Central memory CD4-positive, alpha-beta T cell (primary cell): ENCODE results near the gene FAM156B.
"Not testable (repeated sequence)": the region's sequence is repeated elsewhere in the genome, so short reads cannot be mapped to it uniquely, and the experiment has no call there.

Source experiments
- DNase-seq: peaks from one replicate; pipeline ENCODE4 v3.0.0; 2022
- total RNA-seq, 3 experiments: gene quantifications; one replicate each; lab custom pipeline; 2026; lab: John Stamatoyannopoulos, UW

The FAM156B gene
- total RNA-seq: 0 reads per million in 3 experiments

- DNase-seq: not testable (repeated sequence)
These were observed at the start of gene FAM156B for GRCh38 chrX:52896855-52897709. Gene FAM156B, plus strand, starts transcription at chrX:52897330. Its CDS starts 9,896 bp downstream, at chrX:52907226.

GRCh38 chrX:52852110-52852860 is 44.8 kb upstream of the FAM156B start:
- DNase-seq: no peak

- DNase-seq: not testable (repeated sequence)
These were observed 40.1 kb upstream of the FAM156B start for GRCh38 chrX:52856991-52857525.

GRCh38 chrX:52865343-52865998 is 31.7 kb upstream of the FAM156B start:
- no peak for DNase-seq

GRCh38 chrX:52867610-52868348 is 29.4 kb upstream of the FAM156B start, which contains the start of gene XAGE3:
Gene XAGE3, minus strand, starts transcription at chrX:52868083. Its CDS starts 950 bp downstream, at chrX:52867133.
- no peak for DNase-seq

GRCh38 chrX:52870046-52870445 is 27.1 kb upstream of the FAM156B start:
- DNase-seq: no peak

GRCh38 chrX:52873825-52874224 is 23.3 kb upstream of the FAM156B start:
- not testable (repeated sequence) for DNase-seq

- no peak for DNase-seq
These were observed 22.5 kb upstream of the FAM156B start for GRCh38 chrX:52874661-52875060.

- DNase-seq: not testable (repeated sequence)
These were observed 21.7 kb upstream of the FAM156B start for GRCh38 chrX:52875436-52875835.

GRCh38 chrX:52876386-52876785 is 20.7 kb upstream of the FAM156B start:
- DNase-seq: not testable (repeated sequence)

- not testable (repeated sequence) for DNase-seq
These were observed 9.7 kb upstream of the FAM156B start for GRCh38 chrX:52887459-52887858.

GRCh38 chrX:52888090-52888489 is 9.0 kb upstream of the FAM156B start:
- DNase-seq: not testable (repeated sequence)

- DNase-seq: not testable (repeated sequence)
These were observed 692 bp upstream of the FAM156B start for GRCh38 chrX:52896438-52896837.

GRCh38 chrX:52905531-52905930 is 8.4 kb downstream of the FAM156B start:
- DNase-seq: not testable (repeated sequence)

GRCh38 chrX:52906072-52906471 is 8.9 kb downstream of the FAM156B start:
- not testable (repeated sequence) for DNase-seq

GRCh38 chrX:52907137-52907536 is 10.0 kb downstream of the FAM156B start:
- not testable (repeated sequence) for DNase-seq

- DNase-seq: not testable (repeated sequence)
These were observed 10.8 kb downstream of the FAM156B start for GRCh38 chrX:52907900-52908299.

GRCh38 chrX:52909313-52909969 is 12.3 kb downstream of the FAM156B start:
- DNase-seq: not testable (repeated sequence)

GRCh38 chrX:52913681-52914080 is 16.6 kb downstream of the FAM156B start:
- not testable (repeated sequence) for DNase-seq

GRCh38 chrX:52914704-52915103 is 17.6 kb downstream of the FAM156B start:
- not testable (repeated sequence) for DNase-seq

GRCh38 chrX:52923781-52924241 is 26.7 kb downstream of the FAM156B start:
- DNase-seq: no peak
